GM19397 (cell line): ENCODE results near the gene C4orf46.
A peak's percentile ranks its signal among the peaks of the same experiment; 100 is the strongest.
"Not testable (repeated sequence)": the region's sequence is repeated elsewhere in the genome, so short reads cannot be mapped to it uniquely, and the experiment has no call there.

Source experiments
- ATAC-seq: cut with Tn5 transposase; IDR thresholded peaks from one replicate; pipeline ENCODE4 v1.9.1; 2021; ENCODE audit warnings: mild to moderate bottlenecking, moderate library complexity; ENCODE audit not compliant: unreplicated experiment

Gene C4orf46

GRCh38 chr4:158671665-158671914 lies at the start of gene C4orf46:
Gene C4orf46 (minus strand): TSS chr4:158671887. CDS start chr4:158671801, 86 bp downstream.
- ATAC-seq = no peak

DNA sequence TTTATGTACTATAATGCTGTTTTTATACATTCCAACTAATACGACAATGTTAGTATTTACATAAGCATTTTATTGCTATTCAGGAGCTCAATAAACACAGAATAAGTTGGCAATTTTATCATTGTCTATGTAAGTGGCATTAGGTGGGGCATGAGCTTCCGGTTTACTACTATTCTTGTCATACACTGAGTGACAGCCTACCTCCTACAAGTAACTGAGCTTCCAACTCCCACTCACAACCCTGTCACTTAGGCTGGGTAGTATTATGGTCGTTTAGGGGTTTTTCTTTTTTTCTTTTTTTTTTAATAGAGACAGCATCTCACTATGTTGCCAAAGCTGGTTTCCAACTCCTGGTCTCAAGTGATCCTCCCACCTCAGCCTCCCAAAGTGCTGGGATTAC lies 44.1 kb upstream of the C4orf46 start:
- ATAC-seq = no peak

- no peak for ATAC-seq
Measured at GRCh38 chr4:158714937-158715336, 43.2 kb upstream of the C4orf46 start.

DNA sequence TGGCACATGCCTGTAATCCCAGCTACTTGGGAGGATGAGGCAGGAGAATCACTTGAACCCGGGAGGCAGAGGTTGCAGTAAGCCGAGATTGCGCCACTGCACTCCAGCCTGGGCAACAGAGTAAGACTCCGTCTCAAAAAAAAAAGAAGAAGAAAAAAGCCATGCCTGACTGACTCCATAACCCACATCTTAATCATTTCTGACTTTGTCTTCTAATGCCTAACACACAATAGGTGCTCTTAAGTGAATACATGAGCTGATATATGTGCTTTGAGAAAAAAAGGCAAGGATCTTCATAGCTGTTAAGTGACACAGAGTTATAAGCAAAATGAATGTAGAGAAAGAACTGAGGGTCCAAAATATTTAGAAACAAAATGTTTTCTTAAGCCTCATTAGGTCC lies 40.9 kb upstream of the C4orf46 start:
- not testable (repeated sequence) for ATAC-seq

DNA sequence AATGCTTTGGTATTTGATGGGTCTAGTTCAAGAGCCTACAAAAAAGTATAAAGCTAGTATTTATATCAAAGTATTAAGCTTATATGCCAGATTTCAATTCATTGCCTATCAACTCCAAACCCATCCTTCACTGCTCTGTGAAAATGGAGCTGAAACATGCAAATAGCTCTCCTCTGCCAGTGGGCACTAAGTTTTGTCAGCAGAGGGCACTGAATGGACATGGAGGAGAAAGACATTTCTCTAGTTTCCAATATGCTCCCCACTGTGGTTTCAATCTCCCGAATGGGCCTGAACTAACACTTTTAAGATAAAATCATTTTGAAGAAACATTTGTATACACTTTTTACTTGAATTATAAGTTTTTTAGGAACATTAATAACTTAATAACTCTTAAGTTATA lies 39.1 kb upstream of the C4orf46 start:
- no peak for ATAC-seq

- ATAC-seq = no peak
Measured at GRCh38 chr4:158704274-158704673, 32.6 kb upstream of the C4orf46 start.

DNA sequence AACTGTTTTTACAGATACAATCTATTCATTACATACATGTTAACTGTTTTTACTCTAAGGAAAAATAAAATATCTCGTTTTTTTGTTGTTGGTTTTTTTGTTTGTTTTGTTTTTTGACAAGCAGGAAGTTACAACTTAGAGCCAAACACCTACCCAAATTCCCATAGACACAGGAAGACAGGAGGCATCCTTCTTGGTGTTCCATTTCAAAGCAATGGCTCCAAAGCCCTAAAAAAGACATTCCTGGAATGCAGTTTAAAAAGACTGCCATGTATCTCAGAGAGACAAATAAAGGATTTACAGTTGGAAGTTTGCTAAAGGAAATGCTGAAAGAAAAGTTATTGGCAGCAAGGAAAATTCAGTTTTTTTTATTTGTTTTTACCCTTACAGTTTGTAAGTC lies 17.1 kb upstream of the C4orf46 start:
- ATAC-seq = no peak

DNA sequence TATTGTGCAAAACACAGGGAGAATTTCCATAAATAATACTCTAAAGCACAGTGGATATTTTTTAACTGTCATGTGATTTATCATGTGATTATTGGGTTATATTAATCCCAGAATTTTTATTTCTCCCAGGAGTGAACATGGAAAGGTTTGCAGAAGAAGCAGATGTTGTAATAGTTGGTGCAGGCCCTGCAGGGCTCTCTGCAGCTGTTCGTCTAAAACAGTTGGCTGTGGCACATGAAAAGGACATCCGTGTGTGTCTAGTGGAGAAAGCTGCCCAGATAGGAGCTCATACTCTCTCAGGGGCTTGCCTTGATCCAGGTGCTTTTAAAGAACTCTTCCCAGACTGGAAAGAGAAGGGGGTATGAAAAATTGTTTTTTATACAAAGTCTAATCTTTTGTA lies 10.4 kb upstream of the C4orf46 start:
- ATAC-seq = no peak

DNA sequence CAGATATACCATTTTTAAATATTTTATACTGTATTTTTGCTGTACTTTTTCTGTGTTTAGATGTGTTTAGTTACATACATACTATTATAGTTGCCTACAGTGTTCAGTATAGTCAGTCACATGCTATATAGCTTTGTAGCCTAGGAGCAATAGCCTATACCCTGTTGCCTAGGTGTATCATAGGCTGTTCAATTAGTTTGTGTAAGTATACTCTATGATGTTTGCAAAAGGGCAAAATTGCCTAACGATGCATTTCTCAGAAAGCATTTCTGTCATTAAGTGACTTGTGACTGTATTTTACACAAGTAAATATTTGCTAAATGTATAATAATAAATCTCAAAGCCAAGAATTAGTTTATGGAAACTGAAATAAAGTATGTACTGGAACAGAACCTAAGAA lies 9.9 kb upstream of the C4orf46 start:
- no peak for ATAC-seq

GRCh38 chr4:158678767-158679166 lies 7.1 kb upstream of the C4orf46 start:
- ATAC-seq = no peak

DNA sequence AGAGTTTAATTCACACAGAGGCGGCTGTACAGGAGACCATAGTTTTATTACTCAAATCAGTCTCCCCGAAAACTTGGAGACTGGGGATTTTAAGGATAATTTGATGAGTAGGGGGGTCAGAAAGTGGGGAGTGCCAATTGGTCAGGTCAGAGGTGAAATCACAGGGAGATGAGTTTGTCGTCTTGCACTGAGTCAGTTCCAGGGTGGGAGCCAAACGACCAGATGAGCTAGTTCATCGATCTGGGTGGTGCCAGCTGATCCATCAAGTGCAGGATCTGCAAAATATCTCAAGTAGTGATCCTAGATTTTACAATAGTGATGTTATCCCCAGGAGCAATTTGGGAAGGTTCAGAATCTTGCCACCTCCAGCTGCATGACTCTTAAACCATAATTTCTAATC lies 4.4 kb upstream of the C4orf46 start:
- ATAC-seq = no peak

GRCh38 chr4:158673633-158674032 lies 1.9 kb upstream of the C4orf46 start:
- ATAC-seq = no peak

GRCh38 chr4:158671915-158672806 lies 474 bp upstream of the C4orf46 start, which contains the start of gene ETFDH:
Gene ETFDH (plus strand): TSS chr4:158672296. CDS start chr4:158672457, 161 bp downstream.
- peak; percentile 81 for ATAC-seq

GRCh38 chr4:158670975-158671664 lies 567 bp downstream of the C4orf46 start:
- peak; percentile 27 for ATAC-seq

DNA sequence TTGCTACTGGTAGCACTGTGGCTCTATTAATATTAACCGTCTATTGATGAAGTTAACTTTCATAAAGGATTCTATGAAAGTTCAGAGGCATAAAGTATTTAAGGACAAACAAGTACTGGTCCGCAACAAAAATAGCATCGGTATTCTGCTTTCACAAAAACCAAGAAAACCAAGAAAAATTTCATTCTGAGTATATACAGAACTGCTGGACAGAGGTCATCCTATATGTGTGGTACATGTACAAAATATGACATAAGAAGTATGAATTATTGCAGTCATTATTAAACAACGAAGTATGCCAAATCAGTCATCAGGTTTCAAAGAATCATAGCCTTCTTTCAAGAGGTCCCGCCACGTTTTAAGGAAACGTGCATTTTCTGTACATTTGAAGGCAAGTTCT lies 2.4 kb downstream of the C4orf46 start:
- no peak for ATAC-seq

DNA sequence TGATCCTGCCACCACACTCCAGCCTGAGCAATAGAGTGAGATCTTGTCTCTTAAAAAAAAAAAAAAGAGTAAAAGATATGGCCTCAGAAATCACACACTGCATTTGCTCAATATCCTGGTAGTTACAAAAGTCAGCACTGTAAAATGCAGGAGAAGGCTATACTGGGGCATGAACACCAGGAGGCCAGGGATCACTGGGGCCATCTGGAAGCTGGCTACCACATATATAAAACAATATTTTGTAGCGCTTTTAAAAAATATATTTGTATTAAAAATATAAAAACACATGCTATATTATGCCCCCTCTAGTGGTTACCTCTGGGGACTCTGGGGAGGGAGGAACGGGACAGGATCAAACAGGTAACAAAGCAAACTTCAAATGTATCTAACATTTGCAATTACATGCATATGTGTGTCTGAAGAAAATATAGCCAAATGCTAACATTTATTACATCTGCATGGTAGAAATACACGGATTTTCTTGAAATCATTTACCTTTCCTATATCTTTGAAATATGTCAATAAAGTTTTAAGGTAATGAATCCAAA lies 4.0 kb downstream of the C4orf46 start:
- ATAC-seq = no peak

GRCh38 chr4:158666892-158667291 lies 4.8 kb downstream of the C4orf46 start:
- no peak for ATAC-seq

DNA sequence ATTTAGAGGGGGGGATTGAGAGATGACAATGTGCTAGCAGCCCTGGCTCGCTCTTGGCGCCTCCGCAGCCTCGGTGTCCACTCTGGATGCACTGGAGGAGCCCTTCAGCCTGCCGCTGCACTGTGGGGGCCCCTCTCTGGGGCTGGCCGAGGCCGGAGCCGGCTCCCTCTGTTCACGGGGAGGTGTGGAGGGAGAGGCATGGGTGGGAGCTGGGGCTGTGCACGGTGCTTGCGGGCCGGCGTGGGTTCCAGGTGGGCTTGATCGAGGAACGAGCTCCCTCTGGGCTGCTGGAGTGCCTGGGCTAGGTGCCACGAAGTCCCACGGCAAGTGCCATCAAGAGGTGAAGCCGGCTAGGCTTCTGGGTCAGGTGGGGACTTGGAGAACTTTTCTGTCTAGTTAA lies 6.9 kb downstream of the C4orf46 start:
- ATAC-seq = no peak

DNA sequence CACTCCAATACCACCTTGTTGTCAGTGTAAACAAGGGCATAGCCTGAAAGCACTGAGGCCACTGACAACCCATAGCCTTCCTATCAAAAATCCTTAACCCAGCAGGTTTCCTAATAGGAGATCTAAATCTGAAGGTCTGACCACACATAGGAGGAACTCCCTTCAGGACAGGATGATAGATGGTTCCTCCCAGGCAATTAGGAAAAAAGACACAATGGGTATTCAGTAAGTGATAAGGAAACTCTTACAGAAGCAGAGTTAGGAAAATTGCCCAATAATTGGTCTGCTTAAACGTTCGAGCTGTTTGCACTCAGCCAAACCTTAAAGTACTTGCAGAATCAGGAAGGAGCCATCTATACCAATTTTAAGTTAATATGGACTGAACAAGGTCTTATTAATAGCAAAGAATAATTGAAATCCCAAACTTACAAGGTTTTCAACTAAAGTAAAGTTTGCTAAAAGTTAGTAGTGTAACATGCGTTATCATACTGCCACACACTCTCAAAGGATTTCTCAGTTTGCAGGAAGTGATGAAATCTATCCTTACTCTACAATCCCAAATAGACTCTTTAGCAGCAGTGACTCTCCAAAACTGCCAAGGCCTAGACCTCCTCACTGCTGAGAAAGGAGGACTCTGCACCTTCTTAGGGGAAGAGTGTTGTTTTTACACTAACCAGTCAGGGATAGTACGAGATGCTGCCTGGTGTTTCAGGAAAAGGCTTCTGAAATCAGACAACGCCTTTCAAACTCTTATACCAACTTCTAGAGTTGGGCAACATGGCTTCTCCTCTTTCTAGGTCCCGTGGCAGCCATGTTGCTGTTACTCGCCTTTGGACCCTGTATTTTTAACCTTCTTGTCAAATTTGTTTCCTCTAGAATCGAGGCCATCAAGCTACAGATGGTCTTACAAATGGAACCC lies 7.7 kb downstream of the C4orf46 start:
- not testable (repeated sequence) for ATAC-seq

GRCh38 chr4:158663255-158663654 lies 8.4 kb downstream of the C4orf46 start:
- ATAC-seq = not testable (repeated sequence)

GRCh38 chr4:158657291-158657690 lies 14.4 kb downstream of the C4orf46 start:
- ATAC-seq = no peak
